Activated naive CD4-positive, alpha-beta T cell treated with Interleukin-2 at 50 U/mL for 16 hours (primary cell): Measurements from ENCODE around the gene ZFAND2A.
A peak's percentile ranks its signal among the peaks of the same experiment; 100 is the strongest.
"Not testable (repeated sequence)": the region's sequence is repeated elsewhere in the genome, so short reads cannot be mapped to it uniquely, and the experiment has no call there.

Experiments used
- DNase-seq: peaks from one replicate; pipeline ENCODE4 v3.0.0-alpha.2; 2020

The ZFAND2A gene

GRCh38 chr7:1159891-1160669, at the start of gene ZFAND2A:
TSS of gene ZFAND2A (minus strand) at chr7:1160196. CDS start at chr7:1158212, 1,984 bp downstream.
- DNase-seq = peak; percentile 99

- DNase-seq = no peak
Observed at GRCh38 chr7:1209097-1209496, 49.1 kb upstream of the ZFAND2A start.

- not testable (repeated sequence) for DNase-seq
Observed at GRCh38 chr7:1205742-1206141, 45.7 kb upstream of the ZFAND2A start.

DNA sequence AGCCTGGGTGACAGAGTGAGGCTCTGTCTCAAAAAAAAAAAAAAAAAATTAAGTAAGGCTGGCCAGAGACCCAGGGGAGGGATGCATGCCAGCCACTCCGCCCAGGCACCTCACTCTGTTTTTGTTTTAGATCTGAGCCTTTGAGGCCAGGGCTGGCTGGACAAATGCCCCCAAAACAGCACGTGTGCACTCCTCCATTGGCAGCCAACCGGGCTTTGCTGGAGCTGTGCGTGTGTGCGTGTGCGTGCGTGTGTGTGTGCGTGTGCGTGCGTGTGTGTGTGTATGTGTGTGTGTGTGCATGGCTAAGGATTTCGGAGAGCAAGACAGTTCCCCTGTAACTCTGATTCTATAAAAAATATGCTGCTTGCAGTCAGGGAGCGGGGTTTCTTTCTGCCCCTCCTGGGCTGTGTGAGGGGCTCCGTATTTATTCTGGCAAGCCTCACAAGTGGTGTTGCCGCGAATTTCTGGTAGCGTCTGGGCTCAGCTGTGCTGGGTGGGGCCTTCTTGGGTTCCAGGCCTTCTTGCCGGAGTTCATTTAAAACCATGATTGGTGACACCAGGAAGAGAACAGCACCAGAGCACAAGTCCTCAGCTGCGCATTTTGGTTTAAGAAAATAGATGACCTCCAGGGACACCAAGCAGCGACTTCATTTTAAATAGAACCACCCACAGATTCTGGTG, 44.6 kb upstream of the ZFAND2A start:
- DNase-seq = no peak

GRCh38 chr7:1202914-1203313, 42.9 kb upstream of the ZFAND2A start:
- DNase-seq = not testable (repeated sequence)

GRCh38 chr7:1201916-1202315, 41.9 kb upstream of the ZFAND2A start:
- no peak for DNase-seq

GRCh38 chr7:1200045-1200444, 40.0 kb upstream of the ZFAND2A start:
- DNase-seq = no peak

DNA sequence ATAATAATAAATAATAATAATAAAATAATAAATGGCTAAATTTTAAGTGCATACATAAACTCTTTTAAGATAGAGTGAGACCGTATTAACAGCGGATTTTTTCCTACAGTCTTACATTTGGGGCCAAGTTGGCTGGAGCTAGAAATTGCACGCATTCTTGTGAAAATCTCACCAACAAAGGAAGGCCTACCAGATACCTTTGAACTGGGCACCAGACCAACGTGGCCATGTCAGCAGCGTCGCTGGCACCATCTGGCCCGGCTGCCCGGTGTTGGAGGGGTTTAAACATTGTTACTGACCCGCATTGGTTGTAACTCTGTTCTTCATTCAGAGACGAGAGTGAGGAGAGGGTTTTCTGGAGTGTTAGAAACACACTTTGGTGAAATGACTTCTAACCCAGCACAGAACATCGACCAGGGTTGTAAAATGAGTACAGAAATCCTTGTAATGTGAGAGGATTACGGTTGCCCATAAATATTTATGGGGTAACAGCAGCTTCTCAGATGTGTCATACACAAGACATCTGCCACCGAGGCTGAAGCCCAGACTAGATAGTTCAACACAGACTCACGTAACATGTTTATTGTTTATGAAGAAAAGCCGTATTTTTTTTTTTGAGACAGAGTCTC, 38.1 kb upstream of the ZFAND2A start:
- no peak for DNase-seq

DNA sequence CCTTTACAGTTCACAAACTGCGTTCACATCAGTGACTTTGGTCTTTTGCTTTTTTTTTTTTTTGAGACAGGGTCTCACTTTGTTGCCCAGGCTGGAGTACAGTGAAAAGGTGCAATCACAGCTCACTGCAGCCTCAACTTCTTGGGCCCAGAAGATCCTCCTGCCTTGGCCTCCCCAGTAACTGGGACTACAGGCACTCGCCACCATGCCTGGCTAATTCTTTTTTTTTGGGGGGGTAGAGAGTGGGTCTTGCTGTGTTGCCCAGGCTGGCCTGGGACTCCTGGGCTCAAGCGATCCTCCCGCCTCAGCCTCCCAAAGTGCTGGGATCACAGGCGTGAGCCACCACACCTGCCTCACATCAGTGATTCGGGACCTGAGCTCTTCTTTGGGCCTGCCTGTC, 37.0 kb upstream of the ZFAND2A start:
- no peak for DNase-seq

DNA sequence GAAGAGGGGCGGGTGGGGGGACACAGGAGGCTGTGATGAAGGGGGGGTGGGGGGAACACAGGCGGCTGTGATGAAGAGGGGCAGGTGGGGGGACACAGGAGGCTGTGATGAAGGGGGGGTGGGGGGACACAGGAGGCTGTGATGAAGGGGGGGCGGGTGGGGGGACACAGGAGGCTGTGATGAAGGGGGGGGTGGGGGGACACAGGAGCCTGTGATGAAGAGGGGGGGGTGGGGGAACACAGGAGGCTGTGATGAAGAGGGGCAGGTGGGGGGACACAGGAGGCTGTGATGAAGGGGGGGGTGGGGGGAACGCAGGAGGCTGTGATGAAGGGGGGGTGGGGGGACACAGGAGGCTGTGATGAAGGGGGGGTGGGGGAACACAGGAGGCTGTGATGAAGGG, 36.4 kb upstream of the ZFAND2A start:
- not testable (repeated sequence) for DNase-seq

DNA sequence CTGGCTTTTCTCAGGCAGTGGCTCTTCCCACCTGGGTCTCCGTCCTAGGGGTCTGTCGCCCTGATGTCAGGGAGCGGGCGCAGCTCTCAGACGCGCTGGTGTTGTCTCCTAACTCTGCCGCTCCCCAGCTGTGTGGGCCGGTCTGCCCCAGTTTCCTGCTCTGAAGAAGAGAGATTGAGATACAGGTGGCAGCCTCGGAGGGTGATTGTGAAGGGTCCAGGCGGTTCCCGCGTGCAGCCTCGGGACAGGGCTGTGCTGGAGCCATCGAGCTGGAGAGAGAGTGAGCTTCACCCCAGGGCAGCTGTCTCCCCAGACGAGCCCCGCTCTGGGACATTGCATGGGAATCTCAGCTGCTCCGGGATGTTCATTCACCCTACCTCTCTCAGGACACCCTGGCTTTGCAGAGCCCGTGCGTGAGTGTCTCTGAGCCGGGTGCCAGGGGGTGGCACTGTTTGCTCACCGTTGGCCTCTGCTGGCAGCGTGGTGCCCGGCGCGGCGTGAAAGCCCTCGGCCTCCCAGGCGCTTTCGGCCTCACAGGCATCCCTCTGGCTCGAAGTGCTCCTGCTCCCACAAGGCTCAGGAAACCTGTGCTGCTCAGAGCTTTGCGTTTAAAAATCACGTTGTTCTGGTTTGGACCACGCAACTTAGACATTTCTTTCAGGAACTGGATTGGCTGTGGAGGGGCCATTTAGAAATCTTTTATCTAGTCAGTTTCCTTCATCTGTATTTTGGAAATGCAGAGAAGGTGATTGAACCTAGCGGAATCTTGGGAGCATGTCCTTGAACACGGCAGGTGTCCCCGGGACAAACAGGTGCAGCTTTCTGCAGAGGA, 33.8 kb upstream of the ZFAND2A start:
- DNase-seq = peak; percentile 27

DNA sequence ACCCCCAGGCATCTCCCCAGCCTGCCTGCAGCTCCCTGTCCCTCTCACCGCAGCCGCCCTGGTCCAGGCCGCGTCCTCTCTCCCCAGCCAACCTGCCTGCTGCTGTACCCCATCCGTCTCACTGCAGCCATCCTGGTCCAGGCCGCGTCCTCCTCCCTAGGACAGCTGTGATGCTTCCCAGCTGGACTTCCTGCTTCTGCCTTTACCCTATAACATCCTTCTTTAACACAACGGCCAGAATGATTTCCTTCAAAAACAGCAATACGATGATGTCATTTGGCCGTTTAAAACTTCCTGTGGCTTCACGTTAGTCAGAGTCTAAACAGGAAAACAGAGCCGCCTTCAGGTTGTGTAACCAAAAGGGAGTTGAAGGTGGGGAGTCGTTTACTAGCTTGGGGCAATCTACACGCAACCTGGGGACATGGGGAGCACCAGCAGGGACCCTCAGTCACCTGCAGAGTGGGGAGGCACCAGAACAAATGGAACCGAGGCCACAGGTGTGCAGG, 32.2 kb upstream of the ZFAND2A start:
- peak; percentile 14 for DNase-seq

DNA sequence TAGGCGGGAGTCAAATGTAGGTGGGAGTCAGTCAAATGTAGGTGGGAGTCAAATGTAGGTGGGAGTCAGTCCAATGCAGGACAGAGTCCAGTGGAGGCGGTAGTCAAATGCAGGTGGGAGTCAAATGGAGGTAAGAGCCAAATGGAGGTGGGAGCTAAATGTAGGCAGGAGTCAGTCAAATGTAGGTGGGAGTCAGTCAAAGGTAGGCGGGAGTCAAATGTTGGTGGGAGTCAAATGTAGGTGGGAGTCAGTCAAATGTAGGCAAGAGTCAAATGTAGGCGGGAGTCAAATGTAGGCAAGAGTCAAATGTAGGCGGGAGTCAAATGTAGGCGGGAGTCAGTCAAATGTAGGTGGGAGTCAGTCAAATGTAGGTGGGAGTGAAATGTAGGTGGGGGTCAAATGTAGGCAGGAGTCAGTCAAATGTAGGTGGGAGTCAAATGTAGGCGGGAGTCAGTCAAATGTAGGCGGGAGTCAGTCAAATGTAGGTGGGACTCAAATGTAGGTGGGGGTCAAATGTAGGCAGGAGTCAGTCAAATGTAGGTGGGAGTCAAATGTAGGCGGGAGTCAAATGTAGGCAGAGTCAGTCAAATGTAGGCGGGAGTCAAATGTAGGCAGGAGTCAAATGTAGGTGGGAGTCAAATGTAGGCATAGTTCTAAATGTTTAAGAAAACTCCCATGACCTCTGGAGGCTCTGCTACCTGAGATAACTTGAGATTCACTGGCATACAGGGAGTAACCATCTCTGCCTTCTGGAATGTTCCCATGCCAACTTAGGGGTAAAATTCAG, 30.2 kb upstream of the ZFAND2A start:
- DNase-seq = no peak

- no peak for DNase-seq
Observed at GRCh38 chr7:1188720-1189294, 28.8 kb upstream of the ZFAND2A start.

GRCh38 chr7:1187127-1187526, 27.1 kb upstream of the ZFAND2A start:
- no peak for DNase-seq

- DNase-seq = no peak
Observed at GRCh38 chr7:1181640-1182039, 21.6 kb upstream of the ZFAND2A start.

DNA sequence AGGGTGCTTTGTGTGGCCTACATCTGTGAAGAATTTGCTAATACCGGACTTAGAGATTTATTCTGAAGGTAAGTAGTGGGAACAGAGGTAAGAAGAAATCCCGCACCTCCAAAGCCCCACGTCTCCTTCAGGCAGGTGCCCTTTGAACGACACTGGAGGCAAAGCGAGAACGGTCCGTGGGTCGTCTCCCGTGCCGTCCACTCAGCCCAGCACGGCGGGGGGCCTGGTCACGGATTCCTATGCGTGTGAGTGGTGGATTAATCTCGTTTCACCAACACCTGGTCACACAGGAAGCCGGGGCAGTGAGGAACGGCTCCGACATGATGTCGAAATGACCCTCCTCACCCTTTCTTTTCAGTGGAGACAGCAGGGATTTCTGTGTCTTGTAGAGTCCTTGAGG, 21.0 kb upstream of the ZFAND2A start:
- DNase-seq = no peak

GRCh38 chr7:1176891-1177373, 16.9 kb upstream of the ZFAND2A start:
- DNase-seq = peak; percentile 85

DNA sequence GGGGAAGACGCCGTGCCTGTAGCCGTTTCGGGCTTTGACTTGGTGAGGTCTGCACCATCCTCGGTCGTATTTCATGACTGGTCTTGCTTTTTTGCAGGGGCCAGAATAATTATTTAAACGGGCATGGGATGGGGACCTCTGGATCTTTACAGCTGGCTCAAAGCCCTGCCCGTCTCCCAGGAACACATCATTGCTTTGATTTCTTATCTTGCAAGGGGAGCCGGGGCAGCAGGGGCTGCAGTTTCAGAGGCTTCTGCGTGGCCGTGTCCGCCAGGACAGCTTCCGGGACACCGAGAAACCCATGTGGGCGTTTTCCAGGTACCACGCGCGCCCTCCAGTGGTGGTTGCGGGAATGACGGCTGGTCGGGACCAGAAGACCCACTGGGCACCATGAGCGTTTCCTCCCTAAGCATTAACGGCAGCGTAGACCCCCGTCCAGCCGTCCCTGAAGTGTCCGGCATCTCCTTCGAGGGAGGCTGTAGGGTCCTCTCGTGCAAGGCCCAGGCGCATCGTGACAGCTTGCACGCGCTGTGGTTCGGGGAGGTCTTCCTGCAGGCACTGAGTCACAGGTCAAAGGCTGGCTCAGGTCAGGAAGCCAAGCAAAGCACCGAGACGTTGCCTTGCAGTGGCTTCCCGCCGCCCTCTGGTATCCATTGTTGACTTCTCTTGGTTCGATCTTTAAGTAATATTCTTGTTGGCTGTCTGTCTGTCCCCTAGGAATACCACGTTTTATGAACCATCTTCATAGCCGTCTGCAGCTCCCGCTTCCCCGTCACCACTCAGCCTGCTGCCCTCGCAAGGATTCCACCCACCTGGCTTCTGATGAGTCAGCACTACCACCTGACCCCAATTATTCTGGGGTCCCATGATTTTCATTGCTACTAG, 16.2 kb upstream of the ZFAND2A start:
- DNase-seq = peak; percentile 85

GRCh38 chr7:1175597-1175966, 15.6 kb upstream of the ZFAND2A start:
- no peak for DNase-seq
